BJ (cell line): Measurements from ENCODE around the gene HOXC6. TPM values are rescaled to one million over a fixed set of nuclear protein-coding genes. Genes with fewer than 3 reads are reported as not detected.

Source experiments
- CTCF ChIA-PET: fragments of 350-600 bp; formaldehyde crosslinking; extraction: SDS; loops from one replicate; lab custom pipeline; 2021; ENCODE audit warnings: antibody characterized with exemption, inconsistent platforms; lab: Yijun Ruan, JAX
- POLR2A ChIA-PET: fragments of 300-600 bp; sonication (Branson Sonifier 250); formaldehyde crosslinking; extraction: SDS; loops from one replicate; lab custom pipeline; 2021; ENCODE audit warnings: antibody characterized with exemption; lab: Charles Lee
- DNase-seq: peaks from one replicate; pipeline ENCODE4 v3.0.0-alpha.2; 2011; ENCODE audit warnings: low read depth
- H3K27me3 ChIP-seq: 2 replicates; pipeline ENCODE4 v1.6.0; 2011; ENCODE audit warnings: low read length; ENCODE audit not compliant: control insufficient read depth, insufficient read depth
- H3K36me3 ChIP-seq: 2 replicates; pipeline ENCODE4 v1.5.1; 2011; ENCODE audit warnings: low read length; ENCODE audit not compliant: control insufficient read depth, insufficient read depth
- H3K4me3 ChIP-seq: 2 replicates; pipeline ENCODE4 v1.5.1; 2011; ENCODE audit warnings: low read depth, mild to moderate bottlenecking, control low read depth, low read length
- CTCF ChIP-seq: IDR thresholded peaks from 2 replicates; pipeline ENCODE4 v1.5.1; 2011; ENCODE audit warnings: low read depth, mild to moderate bottlenecking, control low read depth, inconsistent platforms, low read length, moderate library complexity; ENCODE audit not compliant: insufficient read depth
- polyA plus RNA-seq: library from polyadenylated mRNA; depleted of rRNA; stranded (reverse); fragments of >200 nt; gene quantifications from 2 replicates; pipeline ENCODE4 v1.2.3, GENCODE V29; 2011

HOXC6 gene
- polyA plus RNA-seq, 1 experiment = 5.9 TPM

GRCh38 chr12:54001283-54002187, 26.7 kb upstream of the HOXC6 start:
- ChIA-PET CTCF (interaction anchor here (1.2 to 16.8 kb wide), 8 partner anchors 10 to 255 kb away, joined by 3 to 213 read pairs (median 20); partner anchors contain the start of gene HOXC10), POLR2A (no interaction called here)
- peak overlapping the region; percentile 73 for H3K4me3 ChIP-seq
- no peak for DNase-seq
- no peak for TF ChIP-seq CTCF
- no peaks in the 10 kb centered on the region; the same call in 1 of the 2 replicates for H3K27me3 ChIP-seq
- H3K36me3 ChIP-seq = no peaks in the 10 kb centered on the region

GRCh38 chr12:54002278-54002914, 25.8 kb upstream of the HOXC6 start:
- H3K27me3 ChIP-seq = no peaks in the 10 kb centered on the region; the same call in 1 of the 2 replicates
- H3K4me3 ChIP-seq = no peak overlapping the region
- TF ChIP-seq CTCF = no peak
- ChIA-PET CTCF (interaction anchor here (1.2 to 16.8 kb wide), 5 partner anchors 16 to 256 kb away, joined by 3 to 213 read pairs (median 81); partner anchors contain the start of gene HOXC10), POLR2A (no interaction called here)
- DNase-seq = no peak
- H3K36me3 ChIP-seq = no peaks in the 10 kb centered on the region

GRCh38 chr12:54002915-54003389, 25.3 kb upstream of the HOXC6 start:
- no peak for DNase-seq
- POLR2A ChIA-PET = no interaction called here
- CTCF ChIA-PET = interaction anchor here (0.5 to 16.8 kb wide), 7 partner anchors 16 to 234 kb away, joined by 3 to 213 read pairs (median 56); partner anchors contain the start of genes HOXC10 and HOXC6
- Histone ChIP-seq H3K27me3 (no peaks in the 10 kb centered on the region; the same call in 1 of the 2 replicates), H3K36me3 (no peaks in the 10 kb centered on the region), H3K4me3 (no peak overlapping the region)
- TF ChIP-seq CTCF = no peak

GRCh38 chr12:54003625-54004024, 24.6 kb upstream of the HOXC6 start:
- CTCF ChIA-PET = interaction anchor here (0.9 to 16.8 kb wide), 11 partner anchors 10 to 235 kb away, joined by 3 to 213 read pairs (median 4); partner anchors contain the start of gene HOXC10

More at GRCh38 chr12:54003625-54004024, 24.6 kb upstream of the HOXC6 start:
- no peak for DNase-seq
- no peak for TF ChIP-seq CTCF
- Histone ChIP-seq H3K4me3 (no peak overlapping the region), H3K27me3 (peaks cover 3% of the 10 kb centered on the region; the same call in 1 of the 2 replicates), H3K36me3 (no peaks in the 10 kb centered on the region)
- POLR2A ChIA-PET = no interaction called here
